Astrocyte (in vitro differentiated cells and primary cell): Measurements from ENCODE around the gene MATN4.

Experiments used
- CTCF ChIP-seq: IDR thresholded peaks from 2 replicates; pipeline ENCODE4 v1.5.1; 2011; ENCODE audit warnings: low read depth, mild to moderate bottlenecking, inconsistent platforms, low read length, moderate library complexity; ENCODE audit not compliant: insufficient read depth
- EZH2 ChIP-seq: IDR thresholded peaks from 2 replicates; pipeline ENCODE4 v1.6.1; 2012; ENCODE audit warnings: mild to moderate bottlenecking, low read length, inconsistent platforms; ENCODE audit not compliant: insufficient read depth

GRCh38 chr20:45338121-45339030 lies 30.3 kb upstream of the MATN4 start:
- TF ChIP-seq CTCF: no peak
- no peak for TF ChIP-seq EZH2
